ENCODE results near the gene NUDT21.

NUDT21 gene

GRCh38 chr16:56475201-56475600, 24.1 kb upstream of the NUDT21 start:
- no peaks in the 10 kb centered on the region for H3K9me3 ChIP-seq (ENCODE audit: control insufficient read depth, insufficient read depth, low read length)
- H3K36me3 ChIP-seq (ENCODE audit: control insufficient read depth, low read length) = peaks cover 88% of the 10 kb centered on the region
- H3K27ac ChIP-seq (ENCODE audit: low read depth, low read length) = no peak overlapping the region
- no peaks in the 10 kb centered on the region for H3K4me1 ChIP-seq (ENCODE audit: control insufficient read depth, low read length)
- H3F3A ChIP-seq (ENCODE audit: control insufficient read depth, insufficient read depth) = no peaks in the 10 kb centered on the region
- no peak overlapping the region for H3K4me2 ChIP-seq (ENCODE audit: low read length)
- no peaks in the 10 kb centered on the region for H3K9me2 ChIP-seq (replicated peaks; ENCODE audit: control insufficient read depth, low read length)
- TF ChIP-seq EZH2phosphoT487 (IDR thresholded peaks at IDR 0.05; ENCODE audit: borderline replicate concordance, low read length) = no peak
- no peak for TF ChIP-seq CTCF (IDR thresholded peaks at IDR 0.05; ENCODE audit: low read depth, low read length, poor library complexity, severe bottlenecking)
- no peaks in the 10 kb centered on the region for H3K27me3 ChIP-seq (ENCODE audit: control insufficient read depth, low read length)
- no peak overlapping the region for H3K4me3 ChIP-seq (ENCODE audit: low read length)
- H3K79me2 ChIP-seq (ENCODE audit: control insufficient read depth, low read length) = no peaks in the 10 kb centered on the region
- H4K20me1 ChIP-seq (ENCODE audit: control insufficient read depth, insufficient read depth, low read depth, low read length) = no peaks in the 10 kb centered on the region

GRCh38 chr16:56470666-56471065, 19.5 kb upstream of the NUDT21 start:
- no peaks in the 10 kb centered on the region for H3K9me3 ChIP-seq (ENCODE audit: control insufficient read depth, insufficient read depth, low read length)
- no peaks in the 10 kb centered on the region for H4K20me1 ChIP-seq (ENCODE audit: control insufficient read depth, insufficient read depth, low read depth, low read length)
- H3K9me2 ChIP-seq (replicated peaks; ENCODE audit: control insufficient read depth, low read length) = no peaks in the 10 kb centered on the region
- H3K27ac ChIP-seq (ENCODE audit: low read depth, low read length) = no peak overlapping the region
- H3F3A ChIP-seq (ENCODE audit: control insufficient read depth, insufficient read depth) = no peaks in the 10 kb centered on the region
- H3K79me2 ChIP-seq (ENCODE audit: control insufficient read depth, low read length) = no peaks in the 10 kb centered on the region
- TF ChIP-seq EZH2phosphoT487 (IDR thresholded peaks at IDR 0.05; ENCODE audit: borderline replicate concordance, low read length) (no peak), CTCF (IDR thresholded peaks at IDR 0.05; ENCODE audit: low read depth, low read length, poor library complexity, severe bottlenecking) (no peak)
- H3K4me1 ChIP-seq (ENCODE audit: control insufficient read depth, low read length) = no peaks in the 10 kb centered on the region
- H3K36me3 ChIP-seq (ENCODE audit: control insufficient read depth, low read length) = peaks cover 95% of the 10 kb centered on the region
- no peak overlapping the region for H3K4me2 ChIP-seq (ENCODE audit: low read length)
- H3K27me3 ChIP-seq (ENCODE audit: control insufficient read depth, low read length) = no peaks in the 10 kb centered on the region
- no peak overlapping the region for H3K4me3 ChIP-seq (ENCODE audit: low read length)

GRCh38 chr16:56470232-56470631, 19.1 kb upstream of the NUDT21 start:
- Histone ChIP-seq H3K9me2 (replicated peaks; ENCODE audit: control insufficient read depth, low read length) (no peaks in the 10 kb centered on the region), H3K36me3 (ENCODE audit: control insufficient read depth, low read length) (peaks cover 95% of the 10 kb centered on the region), H3K4me3 (ENCODE audit: low read length) (no peak overlapping the region), H3F3A (ENCODE audit: control insufficient read depth, insufficient read depth) (no peaks in the 10 kb centered on the region), H3K79me2 (ENCODE audit: control insufficient read depth, low read length) (no peaks in the 10 kb centered on the region), H3K27me3 (ENCODE audit: control insufficient read depth, low read length) (no peaks in the 10 kb centered on the region), H4K20me1 (ENCODE audit: control insufficient read depth, insufficient read depth, low read depth, low read length) (no peaks in the 10 kb centered on the region), H3K4me1 (ENCODE audit: control insufficient read depth, low read length) (no peaks in the 10 kb centered on the region), H3K27ac (ENCODE audit: low read depth, low read length) (no peak overlapping the region), H3K9me3 (ENCODE audit: control insufficient read depth, insufficient read depth, low read length) (no peaks in the 10 kb centered on the region), H3K4me2 (ENCODE audit: low read length) (no peak overlapping the region)
- no peak for TF ChIP-seq CTCF (IDR thresholded peaks at IDR 0.05; ENCODE audit: low read depth, low read length, poor library complexity, severe bottlenecking)
- TF ChIP-seq EZH2phosphoT487 (IDR thresholded peaks at IDR 0.05; ENCODE audit: borderline replicate concordance, low read length) = no peak

- no peaks in the 10 kb centered on the region for H3K9me2 ChIP-seq (replicated peaks; ENCODE audit: control insufficient read depth, low read length)
- no peaks in the 10 kb centered on the region for H3K27me3 ChIP-seq (ENCODE audit: control insufficient read depth, low read length)
- peaks cover 93% of the 10 kb centered on the region for H3K36me3 ChIP-seq (ENCODE audit: control insufficient read depth, low read length)
- no peak overlapping the region for H3K27ac ChIP-seq (ENCODE audit: low read depth, low read length)
- H4K20me1 ChIP-seq (ENCODE audit: control insufficient read depth, insufficient read depth, low read depth, low read length) = no peaks in the 10 kb centered on the region
- no peak overlapping the region for H3K4me3 ChIP-seq (ENCODE audit: low read length)
- H3K79me2 ChIP-seq (ENCODE audit: control insufficient read depth, low read length) = no peaks in the 10 kb centered on the region
- H3F3A ChIP-seq (ENCODE audit: control insufficient read depth, insufficient read depth) = no peaks in the 10 kb centered on the region
- TF ChIP-seq CTCF (IDR thresholded peaks at IDR 0.05; ENCODE audit: low read depth, low read length, poor library complexity, severe bottlenecking) = no peak
- no peak for TF ChIP-seq EZH2phosphoT487 (IDR thresholded peaks at IDR 0.05; ENCODE audit: borderline replicate concordance, low read length)
- H3K9me3 ChIP-seq (ENCODE audit: control insufficient read depth, insufficient read depth, low read length) = no peaks in the 10 kb centered on the region
- no peak overlapping the region for H3K4me2 ChIP-seq (ENCODE audit: low read length)
- H3K4me1 ChIP-seq (ENCODE audit: control insufficient read depth, low read length) = no peaks in the 10 kb centered on the region
Measured at GRCh38 chr16:56469748-56470147, 18.6 kb upstream of the NUDT21 start.

Measured in DOHH2 (cell line).